ENCODE measurements around the gene COL1A1.

Gene COL1A1

GRCh38 chr17:50201276-50201854 lies at the start of gene COL1A1:
TSS of gene COL1A1 (minus strand) at chr17:50201631. CDS start at chr17:50201513, 118 bp downstream.
- no peak for DNase-seq

- no peak for DNase-seq
These were observed 46.8 kb upstream of the COL1A1 start for GRCh38 chr17:50248255-50248654.

- DNase-seq = no peak
These were observed 43.3 kb upstream of the COL1A1 start for GRCh38 chr17:50244771-50245170.

GRCh38 chr17:50241431-50241830 lies 40.0 kb upstream of the COL1A1 start:
- no peak for DNase-seq

- DNase-seq = no peak
These were observed 39.4 kb upstream of the COL1A1 start for GRCh38 chr17:50240851-50241250.

- no peak for DNase-seq
These were observed 38.5 kb upstream of the COL1A1 start for GRCh38 chr17:50239937-50240336.

- no peak for DNase-seq
These were observed 37.3 kb upstream of the COL1A1 start for GRCh38 chr17:50238601-50239280.

- DNase-seq = no peak
These were observed 36.5 kb upstream of the COL1A1 start for GRCh38 chr17:50237901-50238300.

GRCh38 chr17:50234581-50234980 lies 33.1 kb upstream of the COL1A1 start:
- no peak for DNase-seq

GRCh38 chr17:50225701-50226240 lies 24.3 kb upstream of the COL1A1 start:
- no peak for DNase-seq

GRCh38 chr17:50222922-50223321 lies 21.5 kb upstream of the COL1A1 start:
- DNase-seq = no peak

GRCh38 chr17:50221864-50222545 lies 20.6 kb upstream of the COL1A1 start:
- DNase-seq = no peak

GRCh38 chr17:50221266-50221863 lies 19.9 kb upstream of the COL1A1 start:
- DNase-seq = no peak

GRCh38 chr17:50220811-50221210 lies 19.4 kb upstream of the COL1A1 start:
- no peak for DNase-seq

- DNase-seq = no peak
These were observed 18.6 kb upstream of the COL1A1 start for GRCh38 chr17:50219939-50220465.

- DNase-seq = no peak
These were observed 17.9 kb upstream of the COL1A1 start for GRCh38 chr17:50219342-50219741.

- no peak for DNase-seq
These were observed 17.4 kb upstream of the COL1A1 start for GRCh38 chr17:50218771-50219315.

GRCh38 chr17:50218071-50218759 lies 16.8 kb upstream of the COL1A1 start:
- DNase-seq = no peak

GRCh38 chr17:50217591-50217990 lies 16.2 kb upstream of the COL1A1 start:
- no peak for DNase-seq

GRCh38 chr17:50214976-50215760 lies 13.7 kb upstream of the COL1A1 start:
- DNase-seq = no peak
